Activated CD8-positive, alpha-beta memory T cell treated with anti-CD3 and anti-CD28 coated beads, Interleukin-2, amount 50 U/mL, for 1 hour (primary cell): ENCODE data around the gene CD99L2.
"Not testable (repeated sequence)": the region's sequence is repeated elsewhere in the genome, so short reads cannot be mapped to it uniquely, and the experiment has no call there.

Experiments used
- DNase-seq: peaks from one replicate; pipeline ENCODE4 v3.0.0-alpha.2; 2020; ENCODE audit errors: extremely low read depth

CD99L2 gene

GRCh38 chrX:150896632-150897031 is 1.8 kb downstream of the CD99L2 start:
- DNase-seq: no peak

DNA sequence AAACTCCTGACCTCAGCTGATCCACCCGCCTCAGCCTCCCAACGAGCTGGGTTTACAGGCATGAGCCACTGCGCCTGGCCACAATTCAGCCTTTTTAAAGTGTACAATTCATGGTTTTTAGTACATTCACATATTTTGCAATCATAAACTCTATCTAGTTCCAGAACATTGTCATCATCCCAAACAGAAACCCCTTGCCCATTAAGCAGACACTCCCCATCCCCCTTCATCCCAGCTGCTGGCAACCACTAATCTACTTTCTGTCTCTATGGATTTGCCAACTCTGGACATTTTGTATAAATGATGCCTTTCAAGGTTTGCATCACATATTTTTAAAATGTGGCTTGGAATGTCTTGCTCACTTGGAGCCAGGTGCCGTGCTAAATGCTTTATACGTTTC is 4.5 kb downstream of the CD99L2 start:
- DNase-seq: no peak

DNA sequence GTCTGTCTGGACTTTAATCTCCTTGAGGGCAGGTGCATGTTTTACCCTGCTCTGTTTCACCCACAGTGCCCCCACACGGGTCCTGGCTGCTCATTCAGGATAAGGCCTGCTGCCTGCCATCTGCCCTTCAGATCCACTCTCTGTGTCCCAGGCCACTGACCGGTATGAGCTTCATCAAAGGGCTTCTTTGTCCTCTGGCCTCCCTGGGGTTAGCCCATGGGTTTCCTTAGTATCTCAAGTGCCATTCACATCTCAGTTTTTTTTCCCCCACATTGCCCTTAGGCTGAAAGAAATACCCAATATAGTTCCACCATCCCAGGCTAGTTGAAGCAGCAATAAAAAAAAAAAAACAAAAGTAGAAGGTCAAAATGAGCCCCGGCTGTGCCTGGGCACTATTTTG is 9.3 kb downstream of the CD99L2 start:
- DNase-seq: no peak

DNA sequence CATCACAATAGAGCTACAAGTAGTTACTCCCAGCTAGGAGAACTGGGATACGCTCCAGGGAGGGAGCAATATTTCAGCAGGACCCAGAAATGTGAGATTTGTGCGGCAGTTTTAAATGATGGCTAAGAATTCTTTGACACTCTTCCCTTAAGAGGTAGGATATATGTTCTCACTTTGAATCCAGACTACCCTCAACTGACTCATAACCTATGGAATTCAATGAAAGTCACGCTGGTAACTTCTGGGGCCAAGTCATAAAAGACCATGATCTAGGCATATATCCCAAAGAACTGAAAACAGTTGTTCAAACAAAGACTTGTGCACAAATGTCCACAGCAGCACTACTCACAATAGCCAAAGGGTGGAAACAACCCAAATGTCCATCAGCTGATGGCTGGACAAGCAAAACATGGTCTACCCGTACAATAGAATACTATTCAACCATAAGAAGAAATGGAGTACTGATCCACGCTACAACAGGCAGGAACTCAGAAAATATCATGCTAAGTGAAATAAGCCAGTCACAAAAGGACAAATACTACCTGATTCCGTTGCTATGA is 10.5 kb downstream of the CD99L2 start:
- no peak for DNase-seq

- not testable (repeated sequence) for DNase-seq
These were observed 11.2 kb downstream of the CD99L2 start for GRCh38 chrX:150887268-150887667.

- DNase-seq: no peak
These were observed 12.1 kb downstream of the CD99L2 start for GRCh38 chrX:150886381-150886780.

- no peak for DNase-seq
These were observed 17.7 kb downstream of the CD99L2 start for GRCh38 chrX:150880808-150881165.

DNA sequence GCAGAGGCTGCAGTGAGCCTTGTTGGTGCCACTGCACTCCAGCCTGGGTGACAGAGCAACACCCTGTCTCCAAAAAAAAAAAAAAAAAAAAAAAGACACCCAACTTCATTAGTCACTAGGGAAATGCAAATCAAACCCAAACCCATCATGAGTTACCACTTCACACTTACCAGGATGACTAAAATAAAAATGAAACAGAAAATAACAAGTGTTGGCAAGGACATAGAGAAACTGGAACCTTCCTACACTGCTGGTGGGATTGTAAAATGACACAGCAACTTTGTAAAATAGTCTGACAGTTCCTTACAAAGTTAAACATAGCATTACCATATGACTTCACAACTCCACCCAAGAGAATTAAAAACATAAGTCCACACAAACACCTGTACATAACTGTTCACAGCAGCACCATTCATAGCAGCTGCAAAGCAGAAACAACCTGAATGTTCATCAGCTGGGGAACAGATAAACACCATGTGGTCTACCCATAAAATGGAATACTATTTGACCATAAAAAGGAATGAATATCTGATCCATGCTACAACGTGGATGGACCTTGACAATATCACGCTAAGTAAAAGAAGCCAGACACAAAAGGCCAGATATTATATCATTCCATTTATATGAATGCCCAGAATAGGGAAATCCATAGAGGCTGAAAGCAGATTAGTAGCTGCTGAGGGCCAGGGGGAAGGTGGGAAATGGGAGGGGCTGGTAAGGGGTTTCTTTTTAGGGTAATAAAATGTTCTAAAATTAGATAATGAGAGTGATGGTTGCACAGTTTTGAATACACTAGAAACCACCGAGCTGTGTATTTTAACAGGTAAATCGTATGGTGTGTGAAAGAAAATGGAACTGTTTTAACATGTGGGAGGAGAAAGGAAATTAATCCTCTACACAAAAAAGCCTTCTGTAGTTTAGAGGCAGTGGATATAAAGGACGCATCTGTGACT is 18.3 kb downstream of the CD99L2 start:
- DNase-seq: no peak

DNA sequence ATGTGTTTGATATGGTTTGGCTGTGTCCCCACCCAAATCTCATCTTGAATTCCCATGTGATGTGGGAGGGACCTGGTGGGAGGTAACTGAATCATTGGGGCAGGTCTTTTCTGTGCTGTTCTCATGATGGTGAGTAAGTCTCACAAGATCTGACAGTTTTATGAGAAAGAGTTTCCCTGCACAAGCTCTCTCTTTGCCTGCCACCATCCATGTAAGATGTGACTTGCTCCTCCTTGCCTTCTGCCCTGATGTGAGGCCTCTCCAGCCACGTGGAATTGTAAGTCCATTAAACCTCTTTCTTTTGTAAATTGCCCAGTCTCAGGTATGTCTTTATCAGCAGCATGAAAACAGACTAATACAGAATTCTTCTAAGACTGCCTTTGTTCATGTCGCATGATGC is 22.8 kb downstream of the CD99L2 start:
- not testable (repeated sequence) for DNase-seq

DNA sequence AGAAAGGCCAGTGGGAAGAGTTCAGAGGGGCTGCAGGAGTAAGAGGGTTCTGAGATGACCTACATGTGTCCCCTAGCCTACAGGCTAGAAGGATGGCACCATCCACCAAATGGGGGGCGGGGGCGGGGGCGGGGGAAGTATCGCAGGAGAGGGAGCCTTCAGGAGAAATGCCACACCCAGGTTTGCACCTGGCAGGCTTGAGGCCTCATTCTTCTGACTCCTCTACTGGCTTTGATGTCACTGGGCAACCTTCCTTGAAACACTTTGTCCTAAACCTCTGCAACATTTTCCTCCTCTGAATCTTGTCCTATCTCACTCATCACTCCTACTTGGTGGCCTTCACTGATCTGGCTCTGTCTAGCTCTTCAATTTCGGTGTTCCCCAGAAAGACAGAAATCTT is 24.0 kb downstream of the CD99L2 start:
- DNase-seq: no peak

DNA sequence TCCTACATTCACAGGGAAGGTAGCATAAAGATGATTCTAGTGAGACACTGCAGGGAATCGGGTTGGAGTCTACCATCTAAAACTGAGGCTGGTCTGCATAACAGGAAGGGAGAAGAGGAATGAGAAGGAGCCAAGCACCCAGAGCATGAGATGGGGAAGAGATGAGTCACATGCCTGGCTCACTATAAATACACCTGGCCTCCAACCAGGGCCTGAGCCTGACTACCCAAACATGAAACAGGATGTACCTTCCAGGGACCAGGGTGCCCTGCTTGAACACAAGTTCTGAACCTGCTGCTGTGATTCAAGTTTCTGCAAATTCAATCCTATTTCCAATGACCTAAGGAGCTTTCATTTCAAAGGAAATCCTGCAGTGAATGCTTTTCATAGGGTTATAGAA is 24.9 kb downstream of the CD99L2 start:
- DNase-seq: no peak

DNA sequence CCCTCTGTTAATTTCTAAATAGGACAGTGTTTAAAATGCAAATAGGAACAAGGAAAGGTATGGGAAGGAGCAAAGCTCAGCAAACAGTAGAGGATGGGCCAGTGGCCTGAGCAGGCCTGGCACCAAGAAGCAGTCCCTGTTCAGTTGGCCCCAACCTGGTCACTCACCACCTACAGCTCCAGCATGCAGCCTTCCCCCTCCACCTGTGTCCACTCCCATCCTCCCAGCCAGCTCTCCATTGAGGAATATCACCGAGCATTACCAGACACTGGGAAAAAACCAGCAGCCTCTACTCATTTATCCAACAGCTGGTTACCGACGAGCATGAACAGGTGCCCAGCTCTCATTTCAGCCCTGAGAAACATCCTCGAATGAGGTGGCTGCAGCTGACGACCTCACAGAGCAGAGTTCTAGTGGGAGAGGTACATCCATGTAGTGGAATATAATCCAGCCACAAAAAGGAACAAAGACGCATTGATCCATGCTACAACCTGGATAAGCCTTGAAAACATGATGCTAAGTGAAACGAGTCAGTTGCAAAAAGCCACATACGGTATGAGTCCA is 25.6 kb downstream of the CD99L2 start:
- no peak for DNase-seq

DNA sequence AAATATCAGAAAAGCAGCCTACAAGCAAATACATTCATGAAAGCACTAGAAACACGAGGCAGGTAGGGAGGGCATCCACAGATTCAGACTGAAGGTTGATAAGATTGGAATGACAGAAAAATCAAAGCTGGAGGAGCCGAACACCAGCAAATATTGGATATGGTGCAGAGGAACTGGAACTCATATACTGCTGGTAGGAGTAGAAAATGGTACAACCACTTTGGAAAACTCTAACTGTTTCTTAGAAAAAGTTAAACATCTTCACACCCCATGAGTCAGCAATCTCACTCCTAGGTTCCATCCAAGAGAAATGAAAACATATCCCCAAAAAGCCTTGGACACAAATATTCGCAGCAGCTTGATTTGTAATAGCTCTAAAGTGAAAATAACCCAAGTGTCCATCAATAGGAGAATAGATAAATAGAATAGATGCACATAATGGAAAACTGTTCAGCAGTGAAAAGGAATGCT is 27.1 kb downstream of the CD99L2 start:
- no peak for DNase-seq

- no peak for DNase-seq
These were observed 27.8 kb downstream of the CD99L2 start for GRCh38 chrX:150870487-150871340.

GRCh38 chrX:150870029-150870428 is 28.4 kb downstream of the CD99L2 start:
- DNase-seq: no peak

GRCh38 chrX:150869450-150869849 is 29.0 kb downstream of the CD99L2 start:
- no peak for DNase-seq

- no peak for DNase-seq
These were observed 29.8 kb downstream of the CD99L2 start for GRCh38 chrX:150868625-150869024.

DNA sequence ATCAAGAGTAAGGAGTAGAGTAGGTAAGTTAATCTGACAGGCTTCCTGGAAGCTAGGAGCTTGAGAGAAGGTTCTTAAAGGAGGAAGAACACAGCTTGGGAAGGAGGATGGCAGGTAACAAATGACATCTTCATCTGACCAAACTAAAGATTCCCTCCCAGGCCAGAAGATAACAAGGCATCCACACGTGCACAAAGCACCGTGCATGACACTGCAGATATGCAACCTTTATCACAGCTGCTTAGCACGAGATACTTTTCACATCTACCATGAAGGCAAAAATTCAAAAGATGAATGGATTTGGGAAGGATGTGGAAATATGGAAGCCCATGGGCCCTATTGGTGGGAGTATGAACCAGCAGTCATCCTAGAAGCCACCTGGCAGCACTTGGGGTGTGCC is 34.3 kb downstream of the CD99L2 start:
- DNase-seq: no peak

DNA sequence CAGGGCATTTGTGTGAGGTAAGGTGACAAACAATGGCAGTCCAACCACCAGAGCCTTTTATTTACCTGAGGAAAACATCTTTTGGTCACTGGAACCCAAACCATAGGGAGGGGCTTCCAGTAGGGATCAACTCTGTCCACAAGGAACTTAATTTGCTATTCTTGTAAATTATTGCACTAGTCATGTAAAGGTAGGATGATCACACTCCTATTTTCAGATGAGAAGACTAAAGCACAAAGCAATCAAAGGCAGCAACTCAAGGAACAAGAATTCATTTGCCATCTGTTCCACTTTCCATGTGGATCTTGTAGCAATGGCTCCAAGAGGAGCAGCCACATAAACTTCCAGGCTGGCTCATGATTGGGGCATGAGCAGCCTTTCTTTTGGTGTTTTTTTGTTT is 35.3 kb downstream of the CD99L2 start:
- no peak for DNase-seq

DNA sequence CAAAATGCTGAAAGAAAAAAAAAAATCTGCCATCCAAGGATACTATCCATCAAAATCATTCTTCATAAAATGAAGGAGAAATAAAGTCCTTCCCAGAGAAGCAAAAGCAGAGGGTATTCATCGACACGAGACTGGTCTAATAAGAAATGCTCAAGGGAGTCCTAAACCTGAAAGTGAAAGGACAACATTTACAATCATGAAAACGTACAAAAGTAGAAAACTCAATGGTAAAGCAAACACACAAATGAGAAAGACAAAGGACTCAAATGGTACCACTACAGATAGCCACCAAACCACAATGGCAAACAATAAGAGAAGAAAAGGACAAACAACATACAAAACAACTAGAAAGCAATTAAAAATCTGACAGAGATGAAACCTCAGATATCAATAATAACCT is 41.0 kb downstream of the CD99L2 start:
- no peak for DNase-seq

DNA sequence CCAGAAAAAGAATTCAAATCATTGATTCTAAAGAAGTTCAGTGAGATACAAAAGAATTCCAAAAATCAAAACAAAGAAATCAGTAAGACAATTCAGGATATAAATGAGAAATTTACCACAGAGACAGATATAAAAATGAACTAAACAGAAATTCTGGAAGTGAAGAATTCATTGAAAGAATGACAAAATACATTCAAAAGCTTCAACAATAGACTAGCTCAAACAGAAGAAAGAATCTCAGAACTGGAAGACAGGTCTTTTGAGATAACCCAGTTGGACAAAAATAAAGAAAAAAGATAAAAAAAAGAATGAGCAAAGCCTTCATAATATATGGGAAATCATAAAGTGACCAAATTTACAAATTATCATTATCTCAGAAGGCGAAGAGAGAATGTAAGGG is 41.7 kb downstream of the CD99L2 start:
- no peak for DNase-seq

DNA sequence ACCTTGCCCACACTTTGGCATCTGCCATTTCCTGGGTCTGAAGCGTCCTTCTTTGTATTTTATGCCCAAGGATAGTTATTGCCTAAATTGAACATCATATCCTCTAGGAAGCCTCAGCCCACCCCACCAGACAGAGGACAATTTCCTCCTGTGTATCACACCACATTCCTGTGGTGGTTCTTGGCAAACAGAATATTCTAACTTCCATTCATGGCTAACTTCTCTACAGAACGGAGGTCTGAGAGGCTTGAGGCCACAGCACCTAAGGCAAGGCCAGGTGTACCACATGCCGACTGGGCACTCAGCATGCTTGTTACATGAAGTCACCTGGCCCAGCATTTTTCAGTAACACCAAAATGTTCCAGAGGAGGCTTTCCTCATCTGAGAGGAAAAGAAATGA is 42.4 kb downstream of the CD99L2 start:
- DNase-seq: no peak
